ENCODE measurements around the gene CASP10. TPM values are rescaled to one million over a fixed set of nuclear protein-coding genes. Genes with fewer than 3 reads are reported as not detected.

CASP10 gene
- total RNA-seq, 2 donors from 2014 or later, result 3.5 to 6.8 TPM

DNA sequence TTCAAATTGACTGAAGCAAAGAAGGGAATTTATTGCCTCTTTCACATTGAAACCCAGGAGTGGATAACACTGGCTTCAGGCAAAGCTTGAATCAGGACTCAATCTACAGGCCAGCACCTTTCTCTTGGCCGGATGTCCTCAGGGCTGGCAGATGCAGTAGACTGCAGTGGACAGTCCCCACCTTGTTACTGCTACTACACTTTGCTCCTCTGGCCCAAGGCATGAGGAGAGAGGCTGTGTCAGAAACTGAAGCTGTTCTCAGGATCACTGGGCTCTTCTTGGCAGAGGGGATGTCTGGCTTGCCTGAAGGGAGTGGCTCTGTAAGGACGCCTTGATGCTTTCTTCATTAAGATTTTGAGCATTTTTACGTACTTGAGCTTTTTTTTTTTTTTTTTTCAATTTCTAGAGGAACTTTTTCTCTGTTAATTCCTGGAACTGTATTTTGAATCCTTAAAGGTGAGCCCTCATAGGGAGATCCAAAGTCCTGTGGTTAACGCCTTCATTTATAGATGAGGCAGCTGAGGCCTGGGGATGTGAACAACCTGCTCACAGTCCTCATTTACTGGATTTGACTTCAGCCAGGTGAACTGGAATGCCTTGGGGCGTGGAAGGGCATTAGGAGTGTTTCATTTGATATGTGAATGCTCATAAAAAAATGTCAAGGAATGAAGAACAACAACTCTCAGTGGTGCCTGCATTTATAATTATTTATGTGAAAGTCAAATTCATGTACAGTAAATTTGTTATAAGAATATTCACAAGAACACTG is 36.6 kb downstream of the CASP10 start:
- peak overlapping the region in 1 of 2 donors; percentile 32 for H3K27ac ChIP-seq
- DNase-seq (ENCODE audit: low spot score), result no peak
- H3K4me3 ChIP-seq, result no peak overlapping the region
- no peaks in the 10 kb centered on the region for H3K9me3 ChIP-seq
- H3K36me3 ChIP-seq, result no peaks in the 10 kb centered on the region
- H3K4me1 ChIP-seq, result peaks cover 0 to 22% of the 10 kb centered on the region in 2 donors
- TF ChIP-seq, protein P1, sequence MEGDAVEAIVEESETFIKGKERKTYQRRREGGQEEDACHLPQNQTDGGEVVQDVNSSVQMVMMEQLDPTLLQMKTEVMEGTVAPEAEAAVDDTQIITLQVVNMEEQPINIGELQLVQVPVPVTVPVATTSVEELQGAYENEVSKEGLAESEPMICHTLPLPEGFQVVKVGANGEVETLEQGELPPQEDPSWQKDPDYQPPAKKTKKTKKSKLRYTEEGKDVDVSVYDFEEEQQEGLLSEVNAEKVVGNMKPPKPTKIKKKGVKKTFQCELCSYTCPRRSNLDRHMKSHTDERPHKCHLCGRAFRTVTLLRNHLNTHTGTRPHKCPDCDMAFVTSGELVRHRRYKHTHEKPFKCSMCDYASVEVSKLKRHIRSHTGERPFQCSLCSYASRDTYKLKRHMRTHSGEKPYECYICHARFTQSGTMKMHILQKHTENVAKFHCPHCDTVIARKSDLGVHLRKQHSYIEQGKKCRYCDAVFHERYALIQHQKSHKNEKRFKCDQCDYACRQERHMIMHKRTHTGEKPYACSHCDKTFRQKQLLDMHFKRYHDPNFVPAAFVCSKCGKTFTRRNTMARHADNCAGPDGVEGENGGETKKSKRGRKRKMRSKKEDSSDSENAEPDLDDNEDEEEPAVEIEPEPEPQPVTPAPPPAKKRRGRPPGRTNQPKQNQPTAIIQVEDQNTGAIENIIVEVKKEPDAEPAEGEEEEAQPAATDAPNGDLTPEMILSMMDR (IDR thresholded peaks at IDR 0.05), result no peak
- H3K27me3 ChIP-seq, result no peaks in the 10 kb centered on the region

GRCh38 chr2:201220102-201220570 is 37.2 kb downstream of the CASP10 start:
- Histone ChIP-seq H3K9me3 (no peaks in the 10 kb centered on the region), H3K27me3 (no peaks in the 10 kb centered on the region), H3K36me3 (no peaks in the 10 kb centered on the region), H3K27ac (no peak overlapping the region), H3K4me3 (no peak overlapping the region), H3K4me1 (peaks cover 0 to 22% of the 10 kb centered on the region in 2 donors)
- TF ChIP-seq, protein P1 (IDR thresholded peaks at IDR 0.05), result no peak
- DNase-seq (ENCODE audit: low spot score), result no peak

DNA sequence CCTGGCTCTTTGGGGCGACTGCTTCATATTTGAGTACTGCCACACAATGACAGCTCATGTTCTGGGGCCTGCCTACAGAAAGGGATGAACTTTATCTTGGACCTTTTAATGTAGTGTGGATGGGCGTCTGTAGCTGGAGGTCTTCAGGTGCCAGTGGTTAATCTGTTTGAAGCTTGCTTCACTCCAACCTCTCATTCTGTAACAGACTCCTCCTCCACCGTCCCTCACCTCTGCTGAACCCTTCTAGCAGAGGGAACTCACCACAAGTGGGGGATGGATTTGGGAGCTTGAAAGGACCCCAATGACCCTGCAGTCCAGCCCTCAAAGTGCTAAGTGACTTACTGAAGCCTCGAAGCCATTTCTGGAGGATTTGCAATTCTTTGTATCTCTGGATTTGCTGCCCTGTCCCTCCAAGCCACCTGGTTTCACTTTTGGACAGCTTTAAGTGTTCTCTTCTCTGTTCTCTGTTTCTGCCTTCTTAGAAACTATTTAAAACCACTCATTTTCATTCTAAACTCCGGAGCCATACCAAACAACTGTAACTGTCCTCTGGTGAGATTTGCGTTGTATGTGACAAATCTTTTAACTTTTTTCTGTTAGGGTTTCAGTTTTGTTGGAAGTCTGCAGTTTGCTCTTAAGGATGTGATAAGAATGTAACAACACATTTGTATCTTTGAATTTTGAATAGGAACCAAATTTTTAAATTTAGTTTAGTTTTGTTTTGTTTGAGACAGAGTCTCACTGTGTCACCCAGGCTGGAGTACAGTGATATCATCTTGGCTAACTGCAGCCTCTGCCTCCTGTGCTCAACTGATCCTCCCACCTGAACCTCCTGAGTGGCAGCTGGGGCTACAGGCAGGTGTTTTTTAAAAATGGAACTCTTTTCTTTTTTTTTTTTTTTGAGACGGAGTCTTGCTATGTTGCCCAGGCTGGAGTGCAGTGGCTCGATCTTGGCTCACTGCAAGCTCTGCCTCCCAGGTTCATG is 40.4 kb downstream of the CASP10 start:
- Histone ChIP-seq H3K27ac (no peak overlapping the region), H3K4me3 (no peak overlapping the region), H3K36me3 (no peaks in the 10 kb centered on the region), H3K9me3 (no peaks in the 10 kb centered on the region), H3K27me3 (no peaks in the 10 kb centered on the region), H3K4me1 (peaks cover 0 to 22% of the 10 kb centered on the region in 2 donors)
- TF ChIP-seq, protein P1 (IDR thresholded peaks at IDR 0.05), result no peak
- DNase-seq (ENCODE audit: low spot score), result no peak

GRCh38 chr2:201228271-201228911 is 45.5 kb downstream of the CASP10 start:
- Histone ChIP-seq H3K4me3 (no peak overlapping the region), H3K27me3 (no peaks in the 10 kb centered on the region), H3K27ac (peak overlapping the region in 1 of 2 donors; percentile 31), H3K36me3 (no peaks in the 10 kb centered on the region), H3K9me3 (no peaks in the 10 kb centered on the region), H3K4me1 (no peaks in the 10 kb centered on the region)
- TF ChIP-seq, protein P1 (IDR thresholded peaks at IDR 0.05), result no peak
- DNase-seq (ENCODE audit: low spot score), result no peak

DNA sequence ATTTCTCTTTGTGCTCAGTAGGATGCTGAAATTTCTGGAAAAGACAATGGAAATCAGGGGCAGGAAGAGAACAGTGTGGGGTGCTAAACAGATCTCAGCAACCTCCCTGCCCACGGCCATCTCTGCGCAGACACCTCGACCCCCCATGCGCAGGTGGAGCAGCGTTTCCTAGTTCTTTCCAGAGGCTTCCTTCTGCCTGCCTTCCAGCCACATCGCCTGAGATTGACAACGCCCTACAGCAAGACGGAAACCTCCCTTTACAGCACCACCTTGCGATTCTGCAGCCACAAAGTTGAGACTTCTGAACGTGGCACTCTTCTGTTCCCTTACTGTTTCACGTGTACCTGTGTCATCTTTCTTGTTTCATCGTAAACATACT is 46.0 kb downstream of the CASP10 start:
- no peak for DNase-seq (ENCODE audit: low spot score)
- Histone ChIP-seq H3K9me3 (no peaks in the 10 kb centered on the region), H3K27me3 (no peaks in the 10 kb centered on the region), H3K36me3 (no peaks in the 10 kb centered on the region), H3K4me1 (no peaks in the 10 kb centered on the region), H3K4me3 (no peak overlapping the region), H3K27ac (peak overlapping the region in 1 of 2 donors; percentile 31)
- TF ChIP-seq, protein P1 (IDR thresholded peaks at IDR 0.05), result no peak

Measured in right atrium auricular region (tissue), 2 donors.